K562 (cell line): ENCODE results near the gene TNRC6B. TPM values are rescaled to one million over a fixed set of nuclear protein-coding genes. Genes with fewer than 3 reads are reported as not detected.

Experiments used
- ATAC-seq: fragments of 200-7000 bp; cut with Tn5 transposase; 3 replicates; pipeline ENCODE4 v1.9.1; 2020; ENCODE audit warnings: moderate library complexity
- BruUV-seq: library from RNA; stranded (reverse); fragments of 400-500 nt; replicated peaks from 2 replicates; lab custom pipeline; 2021; lab: Mats Ljungman, UMichigan
- CTCF ChIA-PET: fragments of 300-600 bp; formaldehyde crosslinking; extraction: SDS; loops from one replicate; lab custom pipeline; 2021; ENCODE audit warnings: low intra/inter-chr PET ratio; lab: Yijun Ruan, JAX
- POLR2A ChIA-PET: fragments of 300-600, 350-650 bp; sonication (Branson Sonifier 250); formaldehyde crosslinking; extraction: SDS; loops from one replicate; lab custom pipeline; 2021; ENCODE audit warnings: antibody characterized with exemption, inconsistent platforms; lab: Yijun Ruan, JAX
- DNase-seq, 4 experiments: peaks; one replicate each; pipeline versions ENCODE4 v3.0.0 to v3.0.0-alpha.2; 2011 to 2018; ENCODE audit warnings: low spot score in 3 of 4, mixed read lengths in 3 of 4; ENCODE audit errors: extremely low read depth in 1 of 4
- FAIRE-seq: peaks from 2 replicates; lab custom pipeline; 2011; peaks lifted over from hg19 to GRCh38; lab: Jason Lieb, UNC
- H2AFZ ChIP-seq: 2 replicates; pipeline ENCODE4 v1.6.0; 2011; ENCODE audit warnings: low read depth, low read length, control low read depth, inconsistent platforms
- H3K27ac ChIP-seq: fragments of 200-600 bp; 3 replicates; pipeline ENCODE4 v1.8.0; 2011; ENCODE audit warnings: low read depth, mild to moderate bottlenecking, control low read depth, inconsistent platforms, low read length, moderate library complexity, mixed read lengths; ENCODE audit errors: extremely low read depth
- H3K27me3 ChIP-seq, 2 experiments: fragments of 300-600 bp in 1 of 2; 2 replicates in 1 of 2; 3 replicates in 1 of 2; pipeline versions ENCODE4 v1.6.0 to v1.8.0; 2011; ENCODE audit warnings: inconsistent platforms in 2 of 2, low read length in 2 of 2, mild to moderate bottlenecking in 1 of 2, mixed read lengths in 1 of 2, moderate library complexity in 1 of 2; ENCODE audit not compliant: control insufficient read depth in 2 of 2, insufficient read depth in 2 of 2
- H3K36me3 ChIP-seq: fragments of 300-600 bp; 3 replicates; pipeline ENCODE4 v1.8.0; 2011; ENCODE audit warnings: mild to moderate bottlenecking, low read length, inconsistent platforms; ENCODE audit not compliant: control insufficient read depth, insufficient read depth
- H3K4me1 ChIP-seq, 2 experiments: fragments of 200-600 bp in 1 of 2; replicated peaks in 1 of 2; 2 replicates in 1 of 2; 3 replicates in 1 of 2; pipeline versions ENCODE4 v1.5.1 to v1.8.0; 2011; ENCODE audit warnings: inconsistent platforms in 2 of 2, low read length in 2 of 2, mild to moderate bottlenecking in 1 of 2, mixed read lengths in 1 of 2, moderate library complexity in 1 of 2; ENCODE audit not compliant: control insufficient read depth in 2 of 2, insufficient read depth in 2 of 2
- H3K4me2 ChIP-seq: 2 replicates; pipeline ENCODE4 v1.6.1; 2011; ENCODE audit warnings: low read length, control low read depth, inconsistent platforms, mixed read lengths; ENCODE audit not compliant: insufficient read depth
- H3K4me3 ChIP-seq: fragments of 200-600 bp; sonication (generic), shearing (Covaris generic); 2 replicates; pipeline ENCODE4 v1.5.1; 2016; ENCODE audit warnings: control low read depth, inconsistent platforms
- H3K79me2 ChIP-seq: fragments of 200-600 bp; 3 replicates; pipeline ENCODE4 v1.8.0; 2011; ENCODE audit warnings: low read length, inconsistent platforms; ENCODE audit not compliant: control insufficient read depth, insufficient read depth
- H3K9ac ChIP-seq, 2 experiments: 2 replicates each; pipeline versions ENCODE4 v1.6.0 to v1.6.1; 2011; ENCODE audit warnings: low read depth in 2 of 2, low read length in 2 of 2, control low read depth in 1 of 2, inconsistent platforms in 1 of 2, mild to moderate bottlenecking in 1 of 2, mixed read lengths in 1 of 2; ENCODE audit not compliant: insufficient read depth in 1 of 2
- H3K9me1 ChIP-seq: one replicate; pipeline ENCODE4 v1.6.0; 2011; ENCODE audit warnings: inconsistent platforms, mild to moderate bottlenecking, low read length, moderate library complexity; ENCODE audit not compliant: control insufficient read depth, insufficient read depth
- H3K9me3 ChIP-seq: replicated peaks from 2 replicates; pipeline ENCODE4 v1.5.1; 2011; ENCODE audit warnings: low read depth, low read length, inconsistent platforms; ENCODE audit not compliant: control insufficient read depth, insufficient read depth
- H4K20me1 ChIP-seq: replicated peaks from 2 replicates; pipeline ENCODE4 v1.6.1; 2011; ENCODE audit warnings: low read length, inconsistent platforms, mixed read lengths; ENCODE audit not compliant: control insufficient read depth, insufficient read depth
- CBX2 ChIP-seq: fragments of 200-600 bp; sonication (generic); IDR thresholded peaks from one replicate; pipeline ENCODE4 v1.6.1; 2012; ENCODE audit warnings: mild to moderate bottlenecking, low read length, inconsistent platforms; ENCODE audit not compliant: insufficient read depth, poor library complexity, severe bottlenecking
- CXXC5 ChIP-seq: fragments of 250-450 bp; sonication (Bioruptor Pico); IDR thresholded peaks from 2 replicates; pipeline ENCODE4 v1.8.0; 2022; ENCODE audit warnings: inconsistent platforms, mild to moderate bottlenecking, moderate library complexity
- ETS2 ChIP-seq: IDR thresholded peaks from 2 replicates; pipeline ENCODE4 v1.6.1; 2016; ENCODE audit warnings: borderline replicate concordance, missing genetic modification characterization, mild to moderate bottlenecking, moderate library complexity, missing compliant biosample characterization; ENCODE audit not compliant: poor library complexity, severe bottlenecking
- FOXM1 ChIP-seq, 2 experiments: fragments of 450-650 bp in 1 of 2; sonication (generic) in 1 of 2; formaldehyde crosslinking in 1 of 2; IDR thresholded peaks; 2 replicates each; pipeline versions ENCODE4 v1.6.1 to v1.9.0; 2017 to 2022; ENCODE audit warnings: low read depth in 2 of 2, mild to moderate bottlenecking in 2 of 2, missing genetic modification reagents in 1 of 2, moderate library complexity in 1 of 2
- ID3 ChIP-seq, 2 experiments: fragments of 250-450 bp in 1 of 2; fragments of 450-650 bp in 1 of 2; sonication (Bioruptor Pico) in 1 of 2; IDR thresholded peaks; 2 replicates each; pipeline versions ENCODE4 v1.6.1 to v1.8.0; 2016 to 2021; ENCODE audit warnings: mild to moderate bottlenecking in 2 of 2, moderate library complexity in 2 of 2, missing compliant biosample characterization in 1 of 2, missing genetic modification characterization in 1 of 2
- KLF16 ChIP-seq: IDR thresholded peaks from 2 replicates; pipeline ENCODE4 v1.6.1; 2016; ENCODE audit warnings: antibody characterized with exemption
- PHB2 ChIP-seq: fragments of 450-650 bp; IDR thresholded peaks from 2 replicates; pipeline ENCODE4 v1.6.1; 2017; ENCODE audit warnings: low read depth
- PRMT5 ChIP-seq: sonication (generic); formaldehyde crosslinking; IDR thresholded peaks from 2 replicates; pipeline ENCODE4 v1.5.0; 2020; ENCODE audit warnings: missing genetic modification reagents
- SAFB2 ChIP-seq: fragments of 200-400 bp; formaldehyde crosslinking; IDR thresholded peaks from 2 replicates; pipeline ENCODE4 v1.6.1; 2018; ENCODE audit warnings: borderline replicate concordance, low read length, low read depth, moderate library complexity; ENCODE audit not compliant: severe bottlenecking
- SRSF3 ChIP-seq: fragments of 200-400 bp; formaldehyde crosslinking; IDR thresholded peaks from 2 replicates; pipeline ENCODE4 v1.6.1; 2016; ENCODE audit warnings: mild to moderate bottlenecking, low read length, moderate library complexity; ENCODE audit not compliant: insufficient read depth
- TAF9B ChIP-seq: fragments of 450-650 bp; IDR thresholded peaks from 2 replicates; pipeline ENCODE4 v1.6.1; 2018; ENCODE audit warnings: mild to moderate bottlenecking; ENCODE audit not compliant: partially characterized antibody
- ZBTB11 ChIP-seq, 3 experiments: fragments of 200-800 bp in 1 of 3; fragments of 250-450 bp in 1 of 3; fragments of 450-650 bp in 1 of 3; sonication (Bioruptor Pico) in 1 of 3; sonication (Bioruptor generic) in 1 of 3; formaldehyde crosslinking in 1 of 3; IDR thresholded peaks; 2 replicates each; pipeline versions ENCODE4 v1.6.1 to v1.8.0; 2016 to 2022; ENCODE audit warnings: mild to moderate bottlenecking in 2 of 3, missing genetic modification characterization in 2 of 3, missing compliant biosample characterization in 1 of 3, moderate library complexity in 1 of 3
- ZMIZ1 ChIP-seq, 2 experiments: fragments of 150-350 bp in 1 of 2; IDR thresholded peaks; 2 replicates each; pipeline ENCODE4 v1.6.1; 2012 to 2016; ENCODE audit warnings: low read depth in 2 of 2, low read length in 2 of 2, mild to moderate bottlenecking in 1 of 2, moderate library complexity in 1 of 2
- WGBS: fragments of 100-300 bp; shearing (Covaris generic); methylation state at CpG from one replicate; pipeline ENCODE4 v1.1.6; 2016; ENCODE audit warnings: low coverage, mixed read lengths; ENCODE audit not compliant: insufficient coverage; ENCODE audit errors: missing lambda C conversion rate; 5-methylcytosine and 5-hydroxymethylcytosine counted together
- in situ Hi-C: fragments of 300-500 bp; cut with MboI; formaldehyde crosslinking; loops from 4 replicates; pipeline ENCODE4 v1.15.0; 2018; ENCODE audit warnings: inconsistent platforms, mixed read lengths
- intact Hi-C: fragments of 100-400 bp; cut with micrococcal nuclease; formaldehyde crosslinking; loops from 2 replicates; pipeline ENCODE4 v1.14.2; 2022
- polyA plus RNA-seq, 8 experiments: library from polyadenylated mRNA; depleted of rRNA in 4 of 8; stranded (reverse) in 5 of 8; unstranded in 3 of 8; fragments of >200 nt; fragmentation: Nextera tagmentation in 2 of 8; fragmentation: Illumina TruSeq in 1 of 8; extraction: Ambion mirVana in 2 of 8; extraction: Trizol in 1 of 8; gene quantifications; 2 replicates each; pipeline versions ENCODE4 v1.2.1 to v1.2.3, GENCODE V29; 2011 to 2014; ENCODE audit warnings: inconsistent platforms in 1 of 8, missing spikeins in 1 of 8
- total RNA-seq, 7 experiments: library from RNA; depleted of rRNA in 6 of 7; stranded (reverse); fragments of >200 nt in 6 of 7; fragmentation: Illumina TruSeq in 2 of 7; extraction: Trizol in 2 of 7; gene quantifications; 2 replicates each; pipeline versions ENCODE4 v1.2.1 to v1.2.3, GENCODE V29; 2011 to 2021; ENCODE audit warnings: low replicate concordance in 1 of 7

The TNRC6B gene
- total and polyA plus RNA-seq, 9 of the 15 experiments (the other 6 are each of a cell fraction or from before 2014, with no cell fraction given) = 0.96 to 18.8 (median 10.8) TPM

GRCh38 chr22:40308999-40309573 lies 131.4 kb downstream of the TNRC6B start:
- Histone ChIP-seq H3K9ac (no peak overlapping the region), H3K27me3 (no peaks in the 10 kb centered on the region), H3K79me2 (no peaks in the 10 kb centered on the region), H3K9me1 (no peaks in the 10 kb centered on the region), H2AFZ (no peak overlapping the region), H3K36me3 (peaks cover 65% of the 10 kb centered on the region), H4K20me1 (no peaks in the 10 kb centered on the region), H3K27ac (no peak overlapping the region), H3K9me3 (no peaks in the 10 kb centered on the region), H3K4me1 (no peaks in the 10 kb centered on the region), H3K4me3 (no peak overlapping the region), H3K4me2 (no peak overlapping the region)
- FAIRE-seq (no peak), DNase-seq (no peak), ATAC-seq (no peak)
- in situ Hi-C loops = no loop called here
- no TSS peak for BruUV-seq
- intact Hi-C loops = no loop called here
- ChIA-PET POLR2A (interaction anchor here (0.8 to 1.2 kb wide), 2 partner anchors 9 to 21 kb away, joined by 3 to 4 read pairs; no protein-coding TSS in a partner anchor), CTCF (no interaction called here)
- 86% methylated on average over 5 of the region's 6 CpGs for WGBS
- TF ChIP-seq KLF16 (no peak), PHB2 (no peak), SAFB2 (no peak), TAF9B (no peak), ZMIZ1 (IDR thresholded peaks at IDR 0.05; ENCODE audit: low read depth in 2 of 2, low read length in 2 of 2) (no peak), PRMT5 (CRISPR knock-in tag) (no peak), ETS2 (tag) (no peak), ID3 (CRISPR knock-in tag; IDR thresholded peaks at IDR 0.05) (no peak), ID3 (tag; IDR thresholded peaks at IDR 0.05) (no peak), CBX2 (no peak), SRSF3 (no peak), ZBTB11 (CRISPR knock-in tag; IDR thresholded peaks at IDR 0.05) (no peak), CXXC5 (CRISPR knock-in tag) (no peak), FOXM1 (IDR thresholded peaks at IDR 0.05; ENCODE audit: low read depth) (no peak), FOXM1 (CRISPR knock-in tag; IDR thresholded peaks at IDR 0.05; ENCODE audit: low read depth) (no peak)
